Upper lobe of left lung (tissue), 6 donors: ENCODE measurements around the gene PTGDS. TPM values are rescaled to one million over a fixed set of nuclear protein-coding genes. Genes with fewer than 3 reads are reported as not detected.

Experiments used
- ATAC-seq, 2 donors: fragments of 200-7000 bp; cut with Tn5 transposase; one replicate each; pipeline ENCODE4 v1.9.1; 2022; ENCODE audit warnings: mild to moderate bottlenecking in 2 of 2, moderate library complexity in 2 of 2; ENCODE audit not compliant: low FRiP score in 2 of 2
- DNase-seq, 2 donors: peaks; one replicate each; pipeline ENCODE4 v3.0.0-alpha.2; 2019 to 2020
- H3K27ac ChIP-seq, 4 donors: fragments of 200-600 bp; sonication (generic); one replicate each; pipeline ENCODE4 v1.5.1; 2016 to 2019
- H3K27me3 ChIP-seq, 4 donors: fragments of 200-600 bp; sonication (generic); one replicate each; pipeline ENCODE4 v1.5.1; 2017 to 2019
- H3K36me3 ChIP-seq, 4 donors: fragments of 200-600 bp; sonication (generic); one replicate each; pipeline ENCODE4 v1.5.1; 2016 to 2019
- H3K4me1 ChIP-seq, 4 donors: fragments of 200-600 bp; sonication (generic); one replicate each; pipeline ENCODE4 v1.5.1; 2018 to 2019
- H3K4me3 ChIP-seq, 4 donors: fragments of 200-600 bp; sonication (generic); one replicate each; pipeline ENCODE4 v1.5.1; 2017 to 2019; ENCODE audit warnings: mild to moderate bottlenecking in 2 of 4, moderate library complexity in 1 of 4
- H3K9me3 ChIP-seq, 4 donors: fragments of 200-600 bp; sonication (generic); one replicate each; pipeline ENCODE4 v1.5.1; 2018 to 2019
- CTCF ChIP-seq, 6 experiments: fragments of 450-650 bp in 4 of 6; fragments of 200-600 bp in 2 of 6; sonication (generic) in 2 of 6; IDR thresholded peaks; one replicate each; pipeline ENCODE4 v1.5.1; 2016 to 2019; ENCODE audit warnings: antibody characterized with exemption in 6 of 6
- EP300 ChIP-seq, 4 donors: sonication (generic); formaldehyde crosslinking; IDR thresholded peaks; one replicate each; pipeline ENCODE4 v1.5.1; 2017; ENCODE audit warnings: antibody characterized with exemption in 4 of 4, control low read depth in 2 of 4
- POLR2A ChIP-seq, 4 donors: fragments of 450-650 bp; IDR thresholded peaks; one replicate each; pipeline ENCODE4 v1.5.1; 2016 to 2017; ENCODE audit warnings: antibody characterized with exemption in 4 of 4, mild to moderate bottlenecking in 2 of 4
- POLR2AphosphoS5 ChIP-seq, 2 donors: sonication (generic); formaldehyde crosslinking; IDR thresholded peaks; one replicate each; pipeline ENCODE4 v1.5.1; 2017; ENCODE audit warnings: antibody characterized with exemption in 2 of 2
- WGBS, 2 donors: methylation state at CpG; one replicate each; pipeline ENCODE4 v1.1.5; 2017 to 2018; 5-methylcytosine and 5-hydroxymethylcytosine counted together
- total RNA-seq, 6 donors: library from RNA; depleted of rRNA in 4 of 6; stranded (reverse); fragments of >200 nt in 4 of 6; gene quantifications; one replicate each; pipeline versions ENCODE4 v1.1.0 to v1.2.1, GENCODE V29; 2016 to 2021
- donor health status: DM: no; HTN: no; CAD: no; lungs with moderate emphysema.
- donor health status: DM: no; HTN: yes; CAD: no; lungs with severe emphysema.

PTGDS gene
- total RNA-seq, 6 donors from 2014 or later: 31.7 to 395 (median 246) TPM

GRCh38 chr9:137009938-137010732 lies 32.8 kb downstream of the PTGDS start:
- peaks cover 0 to 55% (median 33%) of the 10 kb centered on the region in 4 donors for H3K36me3 ChIP-seq
- 97 to 98% methylated on average over 29 to 37 of the region's 49 CpGs for WGBS, 2 donors
- H3K4me1 ChIP-seq: peaks cover 0 to 10% (median 9%) of the 10 kb centered on the region in 4 donors
- no peaks in the 10 kb centered on the region for H3K9me3 ChIP-seq
- no peaks in the 10 kb centered on the region for H3K27me3 ChIP-seq
- peak in 1 of 2 donors; percentile 83 for DNase-seq
- no peak for TF ChIP-seq POLR2AphosphoS5 (IDR thresholded peaks at IDR 0.05)
- no peak for TF ChIP-seq CTCF (IDR thresholded peaks at IDR 0.05)
- TF ChIP-seq EP300 (IDR thresholded peaks at IDR 0.05): no peak
- no peak for TF ChIP-seq POLR2A (IDR thresholded peaks at IDR 0.05)
- H3K4me3 ChIP-seq: no peak overlapping the region
- ATAC-seq: no peak
- no peak overlapping the region for H3K27ac ChIP-seq

- Histone ChIP-seq H3K36me3 (peaks cover 0 to 61% (median 42%) of the 10 kb centered on the region in 4 donors), H3K27me3 (no peaks in the 10 kb centered on the region), H3K4me3 (no peak overlapping the region), H3K4me1 (peaks cover 0 to 10% (median 9%) of the 10 kb centered on the region in 4 donors), H3K9me3 (no peaks in the 10 kb centered on the region), H3K27ac (no peak overlapping the region)
- WGBS, 2 donors: 95 to 96% methylated on average over 18 to 22 of the region's 24 CpGs
- DNase-seq (peak in 1 of 2 donors; percentile 60), ATAC-seq (no peak)
- TF ChIP-seq POLR2AphosphoS5 (IDR thresholded peaks at IDR 0.05) (no peak), EP300 (IDR thresholded peaks at IDR 0.05) (no peak), POLR2A (IDR thresholded peaks at IDR 0.05) (no peak), CTCF (IDR thresholded peaks at IDR 0.05) (no peak)
Observed at GRCh38 chr9:137011156-137011555, 33.9 kb downstream of the PTGDS start.

GRCh38 chr9:137011907-137012675 lies 34.8 kb downstream of the PTGDS start:
- no peak for TF ChIP-seq POLR2A (IDR thresholded peaks at IDR 0.05)
- no peak for TF ChIP-seq EP300 (IDR thresholded peaks at IDR 0.05)
- TF ChIP-seq POLR2AphosphoS5 (IDR thresholded peaks at IDR 0.05): no peak
- no peak for TF ChIP-seq CTCF (IDR thresholded peaks at IDR 0.05)
- H3K27ac ChIP-seq: no peak overlapping the region
- DNase-seq: peak in 1 of 2 donors; percentile 68
- H3K9me3 ChIP-seq: no peaks in the 10 kb centered on the region
- H3K36me3 ChIP-seq: peaks cover 0 to 71% (median 50%) of the 10 kb centered on the region in 4 donors
- ATAC-seq: no peak
- H3K4me1 ChIP-seq: peaks cover 0 to 8% (median 6%) of the 10 kb centered on the region in 4 donors
- no peak overlapping the region for H3K4me3 ChIP-seq
- 92 to 99% methylated on average over 15 to 37 of the region's 39 CpGs for WGBS, 2 donors
- H3K27me3 ChIP-seq: no peaks in the 10 kb centered on the region

GRCh38 chr9:137012694-137013570 lies 35.6 kb downstream of the PTGDS start:
- Histone ChIP-seq H3K9me3 (no peaks in the 10 kb centered on the region), H3K27ac (no peak overlapping the region), H3K4me1 (no peaks in the 10 kb centered on the region), H3K36me3 (peaks cover 0 to 79% (median 54%) of the 10 kb centered on the region in 4 donors), H3K4me3 (no peak overlapping the region), H3K27me3 (no peaks in the 10 kb centered on the region)
- no peak for ATAC-seq
- peak in 1 of 2 donors; percentile 82 for DNase-seq
- 86 to 95% methylated on average over 7 to 53 of the region's 67 CpGs for WGBS, 2 donors
- TF ChIP-seq POLR2A (IDR thresholded peaks at IDR 0.05) (no peak), EP300 (IDR thresholded peaks at IDR 0.05) (no peak), CTCF (IDR thresholded peaks at IDR 0.05) (no peak), POLR2AphosphoS5 (IDR thresholded peaks at IDR 0.05) (no peak)
